ENCODE results near the gene ANKDD1A. TPM values are rescaled to one million over a fixed set of nuclear protein-coding genes. Genes with fewer than 3 reads are reported as not detected.

Gene ANKDD1A
- polyA plus RNA-seq, 5 donors, result 8.5 to 12.8 (median 11.5) TPM

Other genes with a start within 250 kb of the ANKDD1A start
- 10 to 100 TPM in 1 of 5 donors, 1 to 10 TPM in 4; 6.1 to 10.5 (median 7.6) TPM for gene RBPMS2, start 136.3 kb upstream of the ANKDD1A start, polyA plus RNA-seq (ENCODE audit: insufficient read depth in 1 of 5, insufficient read length in 5 of 5, low replicate concordance in 1 of 5)
- gene PIF1, start 86.3 kb upstream of the ANKDD1A start, polyA plus RNA-seq (ENCODE audit: insufficient read depth in 1 of 5, insufficient read length in 5 of 5, low replicate concordance in 1 of 5), result 10 to 100 TPM in 3 of 5 donors, 1 to 10 TPM in 2; 9.0 to 19.3 (median 11.0) TPM
- gene PLEKHO2, start 70.0 kb upstream of the ANKDD1A start, polyA plus RNA-seq (ENCODE audit: insufficient read depth in 1 of 5, insufficient read length in 5 of 5, low replicate concordance in 1 of 5), result 10 to 100 TPM; 19.6 to 27.7 (median 23.9) TPM
- 100 to 1,000 TPM in 3 of 5 donors, 10 to 100 TPM in 2; 95.9 to 115 (median 102) TPM for gene SPG21, start 78.0 kb downstream of the ANKDD1A start, polyA plus RNA-seq (ENCODE audit: insufficient read depth in 1 of 5, insufficient read length in 5 of 5, low replicate concordance in 1 of 5)
- gene MTFMT, start 117.7 kb downstream of the ANKDD1A start, polyA plus RNA-seq (ENCODE audit: insufficient read depth in 1 of 5, insufficient read length in 5 of 5, low replicate concordance in 1 of 5), result 10 to 100 TPM; 16.0 to 20.5 (median 18.7) TPM
- 10 to 100 TPM; 11.2 to 17.8 (median 15.1) TPM for gene SLC51B, start 133.5 kb downstream of the ANKDD1A start, polyA plus RNA-seq (ENCODE audit: insufficient read depth in 1 of 5, insufficient read length in 5 of 5, low replicate concordance in 1 of 5)
- gene RASL12, start 156.1 kb downstream of the ANKDD1A start, polyA plus RNA-seq (ENCODE audit: insufficient read depth in 1 of 5, insufficient read length in 5 of 5, low replicate concordance in 1 of 5), result 100 to 1,000 TPM in 3 of 5 donors, 10 to 100 TPM in 2; 94.9 to 131 (median 107) TPM
- gene KBTBD13, start 164.8 kb downstream of the ANKDD1A start, polyA plus RNA-seq (ENCODE audit: insufficient read depth in 1 of 5, insufficient read length in 5 of 5, low replicate concordance in 1 of 5), result 1 to 10 TPM in 1 of 5 donors, under 1 TPM in 4; 0.31 to 1.6 (median 0.89) TPM
- 10 to 100 TPM in 3 of 5 donors, 1 to 10 TPM in 2; 7.1 to 11.7 (median 10.5) TPM for gene UBAP1L, start 203.3 kb downstream of the ANKDD1A start, polyA plus RNA-seq (ENCODE audit: insufficient read depth in 1 of 5, insufficient read length in 5 of 5, low replicate concordance in 1 of 5)
- gene PDCD7, start 221.9 kb downstream of the ANKDD1A start, polyA plus RNA-seq (ENCODE audit: insufficient read depth in 1 of 5, insufficient read length in 5 of 5, low replicate concordance in 1 of 5), result 10 to 100 TPM; 29.6 to 37.8 (median 34.9) TPM

All from right lung (tissue), 5 donors.